Adrenal gland (tissue), 12 donors: ENCODE measurements around the gene PCGF1. TPM values are rescaled to one million over a fixed set of nuclear protein-coding genes. Genes with fewer than 3 reads are reported as not detected.
A peak's percentile ranks its signal among the peaks of the same experiment; 100 is the strongest.

Experiments used
- DNase-seq, 7 donors: peaks; one replicate each; pipeline ENCODE4 v3.0.0-alpha.2; 2019 to 2020
- H3K27ac ChIP-seq, 5 donors: fragments of 200-600 bp; sonication (generic) in 4 of 5; 1 replicate in 3 of 5; 2 replicates in 2 of 5; pipeline versions ENCODE4 v1.5.1 to v1.8.0; 2016 to 2020; ENCODE audit warnings: mild to moderate bottlenecking in 1 of 5
- H3K27me3 ChIP-seq: fragments of 200-600 bp; 2 replicates; pipeline ENCODE4 v1.8.0; 2021
- H3K36me3 ChIP-seq, 2 donors: fragments of 200-600 bp; replicated peaks in 1 of 2; 1 replicate in 1 of 2; 2 replicates in 1 of 2; pipeline versions ENCODE4 v1.5.1 to v1.8.0; 2018 to 2022
- H3K4me1 ChIP-seq, 2 donors: fragments of 200-600 bp; replicated peaks in 1 of 2; 1 replicate in 1 of 2; 2 replicates in 1 of 2; pipeline versions ENCODE4 v1.5.1 to v1.8.0; 2018 to 2021
- H3K4me3 ChIP-seq, 4 donors: fragments of 200-600 bp; sonication (generic) in 3 of 4; one replicate each; pipeline ENCODE4 v1.5.1; 2016 to 2018
- H3K9me3 ChIP-seq, 3 donors: fragments of 200-600 bp; sonication (generic) in 1 of 3; replicated peaks in 1 of 3; 1 replicate in 2 of 3; 2 replicates in 1 of 3; pipeline versions ENCODE4 v1.5.1 to v1.8.0; 2016 to 2021
- POLR2A ChIP-seq, 2 donors: fragments of 450-650 bp; IDR thresholded peaks; one replicate each; pipeline ENCODE4 v1.6.1; 2017; ENCODE audit warnings: antibody characterized with exemption in 2 of 2, mild to moderate bottlenecking in 2 of 2, moderate library complexity in 1 of 2
- WGBS, 4 donors: extraction: QIAGEN DNeasy Blood & Tissue Kit in 2 of 4; methylation state at CpG; one replicate each; pipeline versions ENCODE4 v1.1.5 to v1.1.7; 2013 to 2017; 5-methylcytosine and 5-hydroxymethylcytosine counted together
- intact Hi-C, 2 donors: fragments of 100-400 bp; cut with DNase I; formaldehyde crosslinking; loops; one replicate each; pipeline versions ENCODE4 v1.14.1 to v1.15.0; 2022 to 2023
- polyA plus RNA-seq, 3 donors: library from polyadenylated mRNA; stranded (reverse); fragments of 200-250 nt in 2 of 3; fragments of 350-450 nt in 1 of 3; fragmentation: Illumina TruSeq in 1 of 3; extraction: RNeasy Lipid Tissue Mini Kit (QIAGEN cat#74804) in 1 of 3; gene quantifications; one replicate each; pipeline ENCODE4 v1.2.3, GENCODE V29; 2013 to 2014
- total RNA-seq, 9 donors: library from RNA; depleted of rRNA in 4 of 9; stranded (reverse); fragments of >200 nt in 4 of 9; fragments of 120-200 nt in 1 of 9; fragmentation: NEBNext Ultra II Directional in 1 of 9; extraction: Animal tissue kit (Norgen Biotek cat#: 25700) in 1 of 9; gene quantifications; one replicate each; pipeline versions ENCODE4 v1.1.0 to v1.2.4, GENCODE V29; 2013 to 2023
- TF ChIP-seq, protein P1 (sequence below), 6 experiments: fragments of 450-650 bp in 4 of 6; fragments of 200-600 bp in 2 of 6; sonication (generic) in 1 of 6; IDR thresholded peaks; 1 replicate in 5 of 6; 2 replicates in 1 of 6; pipeline versions ENCODE4 v1.5.1 to v1.8.0; 2016 to 2021; ENCODE audit warnings: antibody characterized with exemption in 6 of 6, mild to moderate bottlenecking in 2 of 6, moderate library complexity in 1 of 6
- donor health status: healthy with polysubstance abuse.
- donor health status: Bipolar disorder and iron deficiency.
- donor health status: DM: yes; HTN: yes; CAD: no.
- donor health status: DM: no; HTN: no; CAD: no.
- donor health status: DM: no; HTN: no; CAD: no.
- donor health status: DM: yes; HTN: yes; CAD: no.

PCGF1 gene
- total and polyA plus RNA-seq, 12 donors, result 15.4 to 38.9 (median 24.1) TPM

DNA sequence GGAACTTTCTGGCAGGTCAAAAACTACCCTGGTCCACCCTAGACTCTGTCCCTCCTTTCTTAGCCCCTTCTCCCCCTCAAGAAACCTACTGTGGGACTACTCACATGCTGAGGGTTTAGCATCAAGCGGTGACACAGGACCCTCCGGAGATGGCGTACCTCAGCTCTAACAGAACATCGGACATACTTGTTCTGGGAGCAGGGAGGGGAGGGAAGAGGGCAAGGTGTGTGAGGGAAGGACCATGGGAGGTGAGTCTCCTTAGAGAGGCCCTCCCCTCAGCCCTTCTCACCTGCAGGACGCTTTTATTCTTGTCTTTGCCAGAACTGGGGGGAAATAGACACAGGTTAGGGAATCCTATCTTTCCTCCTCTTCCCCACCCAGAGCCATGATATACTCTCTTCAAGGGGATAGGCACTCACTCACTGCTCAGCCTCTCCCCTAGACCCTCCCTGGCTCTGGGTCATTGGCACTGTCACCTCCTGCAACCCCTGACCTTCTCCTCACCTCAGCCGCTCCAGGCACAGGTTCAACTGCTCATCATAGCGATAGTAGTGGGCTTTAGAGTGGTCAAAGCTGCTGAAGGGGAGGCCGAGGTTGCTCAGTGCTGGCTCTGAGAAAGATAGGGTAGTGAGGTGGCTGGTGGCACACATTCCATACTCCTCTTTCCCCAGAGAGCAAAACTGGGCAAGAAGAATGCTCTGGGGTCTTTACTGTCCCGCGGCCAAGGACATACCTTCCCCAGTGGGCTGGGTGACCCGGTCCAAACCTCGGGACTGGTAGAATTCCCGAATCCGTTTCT lies 1.8 kb downstream of the PCGF1 start:
- H3K36me3 ChIP-seq, result peaks cover 0 to 12% of the 10 kb centered on the region in 2 donors
- intact Hi-C loops, result loop anchor here in 1 of 2 donors (2.0 kb wide), 1 partner anchor 23 kb away; the partner anchor contains the start of genes AUP1 and HTRA2
- H3K4me3 ChIP-seq, result peak overlapping the region in 1 of 4 donors; percentile 91
- peaks cover 19 to 50% of the 10 kb centered on the region in 2 donors for H3K4me1 ChIP-seq
- TF ChIP-seq, protein P1, sequence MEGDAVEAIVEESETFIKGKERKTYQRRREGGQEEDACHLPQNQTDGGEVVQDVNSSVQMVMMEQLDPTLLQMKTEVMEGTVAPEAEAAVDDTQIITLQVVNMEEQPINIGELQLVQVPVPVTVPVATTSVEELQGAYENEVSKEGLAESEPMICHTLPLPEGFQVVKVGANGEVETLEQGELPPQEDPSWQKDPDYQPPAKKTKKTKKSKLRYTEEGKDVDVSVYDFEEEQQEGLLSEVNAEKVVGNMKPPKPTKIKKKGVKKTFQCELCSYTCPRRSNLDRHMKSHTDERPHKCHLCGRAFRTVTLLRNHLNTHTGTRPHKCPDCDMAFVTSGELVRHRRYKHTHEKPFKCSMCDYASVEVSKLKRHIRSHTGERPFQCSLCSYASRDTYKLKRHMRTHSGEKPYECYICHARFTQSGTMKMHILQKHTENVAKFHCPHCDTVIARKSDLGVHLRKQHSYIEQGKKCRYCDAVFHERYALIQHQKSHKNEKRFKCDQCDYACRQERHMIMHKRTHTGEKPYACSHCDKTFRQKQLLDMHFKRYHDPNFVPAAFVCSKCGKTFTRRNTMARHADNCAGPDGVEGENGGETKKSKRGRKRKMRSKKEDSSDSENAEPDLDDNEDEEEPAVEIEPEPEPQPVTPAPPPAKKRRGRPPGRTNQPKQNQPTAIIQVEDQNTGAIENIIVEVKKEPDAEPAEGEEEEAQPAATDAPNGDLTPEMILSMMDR (IDR thresholded peaks at IDR 0.05), result no peak
- TF ChIP-seq POLR2A (IDR thresholded peaks at IDR 0.05), result no peak
- WGBS, 4 donors, result 91 to 96% (median 95%) methylated on average over 14 of the region's 14 CpGs
- DNase-seq, result no peak
- H3K27me3 ChIP-seq, result peaks cover 10% of the 10 kb centered on the region
- no peak overlapping the region for H3K27ac ChIP-seq
- no peaks in the 10 kb centered on the region for H3K9me3 ChIP-seq

DNA sequence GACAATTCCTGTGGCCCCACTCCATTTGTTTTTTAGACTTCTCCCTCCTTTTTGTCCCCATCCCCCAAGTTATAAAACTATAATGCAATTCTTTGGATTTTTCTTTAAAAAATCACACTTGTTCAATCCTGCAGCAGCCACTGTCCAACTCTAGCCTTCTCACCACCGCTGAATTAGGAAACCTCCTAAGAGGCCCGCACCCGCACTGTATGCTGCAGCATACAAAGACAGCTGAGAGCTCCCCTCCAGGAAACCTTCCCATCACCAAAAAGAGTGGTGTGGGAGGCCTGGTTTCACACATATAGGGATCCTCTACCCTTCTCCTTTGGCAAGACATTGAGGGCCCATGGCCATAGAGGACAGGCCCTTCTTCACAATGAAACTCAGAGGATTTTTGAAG lies 2.9 kb downstream of the PCGF1 start:
- DNase-seq, result no peak
- peaks cover 17% of the 10 kb centered on the region for H3K27me3 ChIP-seq
- 94 to 100% (median 97%) methylated on average over 3 of the region's 3 CpGs for WGBS, 4 donors
- intact Hi-C loops, result no loop called here
- H3K36me3 ChIP-seq, result peaks cover 0 to 12% of the 10 kb centered on the region in 2 donors
- no peak overlapping the region for H3K27ac ChIP-seq
- TF ChIP-seq, protein P1 (IDR thresholded peaks at IDR 0.05), result no peak
- H3K9me3 ChIP-seq, result no peaks in the 10 kb centered on the region
- H3K4me1 ChIP-seq, result peaks cover 19 to 50% of the 10 kb centered on the region in 2 donors
- H3K4me3 ChIP-seq, result no peak overlapping the region

DNA sequence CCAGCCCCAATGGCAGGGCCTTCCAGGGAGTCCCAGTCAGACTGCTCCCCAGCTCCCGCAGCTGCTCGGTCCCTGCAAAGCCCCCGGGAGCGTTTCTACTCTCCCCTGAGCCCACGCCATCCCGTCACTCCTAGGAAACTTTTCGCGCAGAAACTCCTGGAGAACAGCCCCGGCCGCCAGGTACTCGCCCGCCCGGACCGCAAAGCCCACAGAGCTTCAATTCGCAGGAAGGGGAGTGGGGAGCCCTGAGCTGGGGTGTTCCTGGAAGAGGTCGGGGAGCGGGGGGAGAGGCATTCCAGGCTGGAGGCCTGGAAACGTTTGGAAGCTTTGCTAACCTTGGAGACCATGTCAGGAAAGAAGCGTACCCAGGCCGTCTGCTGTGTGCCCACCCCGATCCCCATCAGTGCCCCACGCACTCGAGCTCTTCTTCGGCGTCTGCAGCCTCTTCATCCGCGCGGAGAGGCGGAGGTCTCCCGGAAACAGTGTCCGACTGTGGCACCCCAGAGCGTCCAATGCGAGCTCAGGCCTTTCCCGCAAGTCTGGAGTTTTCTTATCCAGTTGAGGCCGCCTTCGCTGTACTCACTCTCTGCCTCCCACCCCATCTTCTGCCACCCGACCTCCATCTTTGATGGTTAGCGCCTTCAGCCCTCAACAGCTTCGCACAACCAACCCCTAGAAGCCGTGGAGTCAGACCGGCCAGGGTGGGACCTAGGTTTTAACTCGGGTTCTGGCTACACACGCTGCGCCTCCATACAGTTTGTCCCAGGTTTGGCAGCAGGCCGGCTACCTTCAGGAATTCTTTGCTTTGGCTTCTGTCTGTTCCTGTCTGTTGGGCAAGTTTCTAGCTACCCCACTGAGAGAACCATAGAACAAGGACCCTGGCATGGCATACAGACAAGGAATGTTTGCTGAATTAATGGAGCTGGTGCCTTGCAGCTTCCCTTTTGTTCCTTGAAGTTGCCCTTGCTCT lies 3.7 kb downstream of the PCGF1 start:
- TF ChIP-seq, protein P1 (IDR thresholded peaks at IDR 0.05), result no peak
- no peak for TF ChIP-seq POLR2A (IDR thresholded peaks at IDR 0.05)
- 61 to 75% (median 65%) methylated on average over 32 to 45 of the region's 45 CpGs for WGBS, 4 donors
- H3K4me3 ChIP-seq, result peak overlapping the region in 2 of 4 donors; percentile 5 to 68
- DNase-seq, result no peak
- intact Hi-C loops, result no loop called here
- H3K27me3 ChIP-seq, result peaks cover 25% of the 10 kb centered on the region
- peaks cover 0 to 12% of the 10 kb centered on the region in 2 donors for H3K36me3 ChIP-seq
- no peaks in the 10 kb centered on the region for H3K9me3 ChIP-seq
- peaks cover 19 to 58% of the 10 kb centered on the region in 2 donors for H3K4me1 ChIP-seq
- peak overlapping the region in 2 of 5 donors; percentile 50 to 83 for H3K27ac ChIP-seq
